ENCODE measurements around the gene NHERF1.

Gene NHERF1

GRCh38 chr17:74772053-74772452 is 23.6 kb downstream of the NHERF1 start:
- FAIRE-seq (no peak), DNase-seq (ENCODE audit: insufficient read length) (no peak)
- TF ChIP-seq TAF1 (IDR thresholded peaks at IDR 0.05; ENCODE audit: borderline replicate concordance, low read depth, low read length) (no peak), POLR2A (IDR thresholded peaks at IDR 0.05; ENCODE audit: low read depth, low read length) (no peak), POLR2AphosphoS5 (IDR thresholded peaks at IDR 0.05; ENCODE audit: low read depth, low read length) (no peak)

GRCh38 chr17:74773414-74773813 is 25.0 kb downstream of the NHERF1 start:
- DNase-seq (ENCODE audit: insufficient read length) (no peak), FAIRE-seq (no peak)
- TF ChIP-seq POLR2AphosphoS5 (IDR thresholded peaks at IDR 0.05; ENCODE audit: low read depth, low read length) = no peak
- TF ChIP-seq TAF1 (IDR thresholded peaks at IDR 0.05; ENCODE audit: borderline replicate concordance, low read depth, low read length) = no peak
- no peak for TF ChIP-seq POLR2A (IDR thresholded peaks at IDR 0.05; ENCODE audit: low read depth, low read length)

GRCh38 chr17:74773871-74774286 is 25.5 kb downstream of the NHERF1 start:
- no peak for TF ChIP-seq POLR2AphosphoS5 (IDR thresholded peaks at IDR 0.05; ENCODE audit: low read depth, low read length)
- TF ChIP-seq TAF1 (IDR thresholded peaks at IDR 0.05; ENCODE audit: borderline replicate concordance, low read depth, low read length) = no peak
- no peak for TF ChIP-seq POLR2A (IDR thresholded peaks at IDR 0.05; ENCODE audit: low read depth, low read length)
- FAIRE-seq (no peak), DNase-seq (ENCODE audit: insufficient read length) (no peak)

GRCh38 chr17:74775409-74776043 is 27.1 kb downstream of the NHERF1 start:
- TF ChIP-seq TAF1 (IDR thresholded peaks at IDR 0.05; ENCODE audit: borderline replicate concordance, low read depth, low read length) (no peak), POLR2AphosphoS5 (IDR thresholded peaks at IDR 0.05; ENCODE audit: low read depth, low read length) (no peak), POLR2A (IDR thresholded peaks at IDR 0.05; ENCODE audit: low read depth, low read length) (no peak)

GRCh38 chr17:74776044-74776962 is 27.9 kb downstream of the NHERF1 start, which contains the start of gene NAT9:
TSS of gene NAT9 (minus strand) at chr17:74776345. CDS start at chr17:74775698, 647 bp downstream.
- FAIRE-seq (peak; percentile 97), DNase-seq (ENCODE audit: insufficient read length) (peak; percentile 100)
- TF ChIP-seq POLR2AphosphoS5 (IDR thresholded peaks at IDR 0.05; ENCODE audit: low read depth, low read length) (peak; percentile 61), TAF1 (IDR thresholded peaks at IDR 0.05; ENCODE audit: borderline replicate concordance, low read depth, low read length) (no peak), POLR2A (IDR thresholded peaks at IDR 0.05; ENCODE audit: low read depth, low read length) (peak; percentile 88)

More at GRCh38 chr17:74775409-74776043, 27.1 kb downstream of the NHERF1 start:
- FAIRE-seq (no peak), DNase-seq (ENCODE audit: insufficient read length) (no peak)

DNA sequence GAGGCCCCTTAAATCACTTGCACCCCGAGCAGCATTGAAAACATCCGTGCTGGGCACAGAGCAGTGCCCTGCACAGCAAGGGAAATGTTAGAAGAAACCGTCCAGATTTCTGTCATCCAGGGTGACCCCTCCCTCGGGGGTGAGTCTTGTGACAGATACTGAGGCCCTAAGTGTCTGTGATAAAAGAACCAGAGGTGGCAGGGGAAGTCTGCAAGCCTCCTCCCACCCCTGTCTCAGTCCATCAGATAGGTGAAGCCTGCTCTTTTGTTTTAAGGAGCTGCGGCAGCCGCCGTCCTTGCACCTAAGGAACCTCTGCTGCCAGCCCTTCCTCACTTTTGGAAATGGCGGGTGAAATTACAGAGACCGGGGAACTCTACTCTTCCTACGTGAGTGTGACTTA is 28.6 kb downstream of the NHERF1 start:
- no peak for TF ChIP-seq POLR2AphosphoS5 (IDR thresholded peaks at IDR 0.05; ENCODE audit: low read depth, low read length)
- TF ChIP-seq TAF1 (IDR thresholded peaks at IDR 0.05; ENCODE audit: borderline replicate concordance, low read depth, low read length) = no peak
- TF ChIP-seq POLR2A (IDR thresholded peaks at IDR 0.05; ENCODE audit: low read depth, low read length) = no peak
- no peak for FAIRE-seq

DNA sequence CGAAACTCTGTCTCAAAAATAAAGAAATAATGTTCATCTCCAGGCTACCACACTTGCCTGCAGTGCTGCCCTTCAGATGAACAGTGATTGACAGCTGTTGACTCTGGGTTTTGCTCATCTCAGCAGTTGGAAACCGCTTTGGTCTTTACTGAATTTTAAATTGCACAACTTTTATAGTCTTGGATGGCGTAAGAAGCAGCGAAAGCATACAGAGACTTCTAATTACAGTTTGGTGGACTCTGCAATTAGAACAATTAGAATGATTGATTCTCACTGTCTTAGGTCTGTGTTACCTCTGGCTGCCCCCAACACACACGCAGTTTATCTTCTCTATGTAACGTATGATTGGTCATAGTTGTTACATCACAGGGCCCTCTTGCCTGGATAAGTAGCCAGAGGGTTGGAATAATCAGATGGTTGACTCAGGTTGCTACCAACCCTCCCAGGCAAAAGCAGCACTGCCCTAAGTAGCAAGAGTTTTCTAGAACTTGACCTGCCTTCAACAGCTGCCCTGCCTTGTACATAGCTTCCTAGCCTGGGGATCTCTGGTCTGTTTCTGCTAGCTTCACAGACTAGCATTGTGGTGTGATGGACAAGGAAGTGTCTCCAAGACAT is 29.6 kb downstream of the NHERF1 start:
- TF ChIP-seq POLR2A (IDR thresholded peaks at IDR 0.05; ENCODE audit: low read depth, low read length) (no peak), TAF1 (IDR thresholded peaks at IDR 0.05; ENCODE audit: borderline replicate concordance, low read depth, low read length) (no peak), POLR2AphosphoS5 (IDR thresholded peaks at IDR 0.05; ENCODE audit: low read depth, low read length) (no peak)
- DNase-seq (ENCODE audit: insufficient read length) (no peak), FAIRE-seq (no peak)

More for the DNA sequence above, 28.6 kb downstream of the NHERF1 start:
- no peak for DNase-seq (ENCODE audit: insufficient read length)

GRCh38 chr17:74778960-74779359 is 30.5 kb downstream of the NHERF1 start:
- no peak for DNase-seq (ENCODE audit: insufficient read length)
- no peak for FAIRE-seq
- TF ChIP-seq TAF1 (IDR thresholded peaks at IDR 0.05; ENCODE audit: borderline replicate concordance, low read depth, low read length) (no peak), POLR2AphosphoS5 (IDR thresholded peaks at IDR 0.05; ENCODE audit: low read depth, low read length) (no peak), POLR2A (IDR thresholded peaks at IDR 0.05; ENCODE audit: low read depth, low read length) (no peak)

- TF ChIP-seq POLR2AphosphoS5 (IDR thresholded peaks at IDR 0.05; ENCODE audit: low read depth, low read length) = no peak
- TF ChIP-seq TAF1 (IDR thresholded peaks at IDR 0.05; ENCODE audit: borderline replicate concordance, low read depth, low read length) = no peak
- TF ChIP-seq POLR2A (IDR thresholded peaks at IDR 0.05; ENCODE audit: low read depth, low read length) = no peak
- no peak for DNase-seq (ENCODE audit: insufficient read length)
- no peak for FAIRE-seq
Measured at GRCh38 chr17:74779501-74779900, 31.1 kb downstream of the NHERF1 start.

DNA sequence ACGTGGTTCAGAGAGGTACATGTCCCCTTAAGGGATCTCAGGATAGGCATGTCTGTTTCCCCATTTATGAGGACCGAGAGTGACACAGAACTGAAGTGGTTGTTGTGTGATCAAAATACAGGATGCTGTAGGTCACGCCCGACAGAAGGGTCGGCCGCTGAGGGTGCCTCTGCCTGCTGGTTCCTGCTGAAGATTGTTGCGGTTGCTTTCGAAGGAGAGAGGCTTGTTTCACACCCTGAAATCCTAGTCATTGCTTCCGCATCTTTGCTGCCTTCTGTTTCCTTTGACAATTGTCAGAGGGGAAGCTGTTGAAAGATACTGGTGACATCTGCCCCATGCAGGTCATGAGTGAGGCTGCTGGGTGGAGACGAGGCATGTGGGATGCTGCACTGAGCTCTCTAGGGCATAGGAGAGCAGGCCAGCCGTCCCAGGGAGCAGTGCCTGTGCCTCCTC is 31.5 kb downstream of the NHERF1 start:
- DNase-seq (ENCODE audit: insufficient read length) = peak; percentile 46
- no peak for TF ChIP-seq POLR2A (IDR thresholded peaks at IDR 0.05; ENCODE audit: low read depth, low read length)
- no peak for TF ChIP-seq TAF1 (IDR thresholded peaks at IDR 0.05; ENCODE audit: borderline replicate concordance, low read depth, low read length)
- no peak for TF ChIP-seq POLR2AphosphoS5 (IDR thresholded peaks at IDR 0.05; ENCODE audit: low read depth, low read length)
- peak; percentile 74 for FAIRE-seq

Measured in GM12892 (cell line).